Omental fat pad (tissue), 4 donors: Measurements from ENCODE around the gene DGKB. TPM values are rescaled to one million over a fixed set of nuclear protein-coding genes. Genes with fewer than 3 reads are reported as not detected.

Source experiments
- ATAC-seq: fragments of 150-250 bp; one replicate; pipeline ENCODE4 v1.9.1; 2016; ENCODE audit warnings: mild to moderate bottlenecking, moderate library complexity; ENCODE audit not compliant: low FRiP score
- DNase-seq: peaks from one replicate; pipeline ENCODE4 v3.0.0-alpha.2; 2019; ENCODE audit warnings: low spot score
- total RNA-seq, 4 donors: library from RNA; depleted of rRNA; stranded (reverse); fragments of >200 nt; gene quantifications; one replicate each; pipeline ENCODE4 v1.1.0, GENCODE V29; 2016
- TF ChIP-seq, protein P1 (sequence below), 3 donors: fragments of 450-650 bp; IDR thresholded peaks; one replicate each; pipeline ENCODE4 v1.5.1; 2016 to 2017; ENCODE audit warnings: antibody characterized with exemption in 3 of 3, mild to moderate bottlenecking in 3 of 3, moderate library complexity in 2 of 3

DGKB gene
- 1 to 10 TPM in 1 of 4 donors, under 1 TPM in 1, not detected in 2; 0.12 to 2.8 TPM for total RNA-seq

DNA sequence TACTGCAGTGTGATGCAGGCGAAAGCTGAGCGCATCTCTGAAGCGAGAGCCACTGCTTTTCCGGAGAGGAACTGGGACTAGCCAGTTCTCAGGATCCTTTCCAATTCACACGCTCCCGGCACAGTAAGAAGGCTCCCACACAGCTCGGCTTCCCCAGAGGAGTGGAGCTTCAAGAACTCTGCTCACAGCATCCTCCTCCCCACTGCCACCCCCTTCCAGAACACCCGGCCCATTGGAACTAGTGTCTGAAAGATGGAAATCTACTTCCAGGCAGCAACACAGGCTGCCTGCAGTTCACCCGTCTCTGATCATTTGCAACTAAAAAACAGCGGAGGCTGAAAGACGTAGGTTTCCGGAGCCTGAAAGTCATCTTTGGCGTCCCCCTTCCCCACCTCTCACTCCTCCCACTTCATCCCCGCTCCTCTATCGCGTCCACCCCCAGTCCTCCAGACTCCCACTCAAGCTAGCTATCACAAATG is at the start of gene DGKB:
Gene DGKB (minus strand): TSS at position 163 of the 479 bp plus-strand sequence.
- no peak for DNase-seq

DNA sequence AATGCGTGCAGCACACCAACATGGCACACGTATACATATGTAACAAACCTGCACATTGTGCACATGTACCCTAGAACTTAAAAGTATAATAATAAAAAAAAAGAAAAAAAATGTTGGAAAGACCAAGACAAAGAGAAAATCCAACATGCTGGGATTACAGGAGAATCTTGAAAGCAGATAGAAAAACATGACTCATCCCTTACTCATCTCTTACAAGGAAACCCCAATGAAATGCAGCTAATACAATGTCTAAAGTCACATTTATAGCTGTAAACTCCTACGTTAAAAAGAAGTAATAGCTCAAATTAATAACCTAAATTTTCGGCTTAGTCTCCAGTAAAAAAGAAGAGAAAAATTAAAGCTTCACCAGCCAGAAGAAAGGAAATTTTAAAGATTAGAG is 47.5 kb upstream of the DGKB start:
- DNase-seq (no peak), ATAC-seq (no peak)
- TF ChIP-seq, protein P1, sequence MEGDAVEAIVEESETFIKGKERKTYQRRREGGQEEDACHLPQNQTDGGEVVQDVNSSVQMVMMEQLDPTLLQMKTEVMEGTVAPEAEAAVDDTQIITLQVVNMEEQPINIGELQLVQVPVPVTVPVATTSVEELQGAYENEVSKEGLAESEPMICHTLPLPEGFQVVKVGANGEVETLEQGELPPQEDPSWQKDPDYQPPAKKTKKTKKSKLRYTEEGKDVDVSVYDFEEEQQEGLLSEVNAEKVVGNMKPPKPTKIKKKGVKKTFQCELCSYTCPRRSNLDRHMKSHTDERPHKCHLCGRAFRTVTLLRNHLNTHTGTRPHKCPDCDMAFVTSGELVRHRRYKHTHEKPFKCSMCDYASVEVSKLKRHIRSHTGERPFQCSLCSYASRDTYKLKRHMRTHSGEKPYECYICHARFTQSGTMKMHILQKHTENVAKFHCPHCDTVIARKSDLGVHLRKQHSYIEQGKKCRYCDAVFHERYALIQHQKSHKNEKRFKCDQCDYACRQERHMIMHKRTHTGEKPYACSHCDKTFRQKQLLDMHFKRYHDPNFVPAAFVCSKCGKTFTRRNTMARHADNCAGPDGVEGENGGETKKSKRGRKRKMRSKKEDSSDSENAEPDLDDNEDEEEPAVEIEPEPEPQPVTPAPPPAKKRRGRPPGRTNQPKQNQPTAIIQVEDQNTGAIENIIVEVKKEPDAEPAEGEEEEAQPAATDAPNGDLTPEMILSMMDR (IDR thresholded peaks at IDR 0.05) = no peak

More for the DNA sequence above, at the start of gene DGKB:
- TF ChIP-seq, protein P1 (IDR thresholded peaks at IDR 0.05) = no peak
- ATAC-seq = no peak

DNA sequence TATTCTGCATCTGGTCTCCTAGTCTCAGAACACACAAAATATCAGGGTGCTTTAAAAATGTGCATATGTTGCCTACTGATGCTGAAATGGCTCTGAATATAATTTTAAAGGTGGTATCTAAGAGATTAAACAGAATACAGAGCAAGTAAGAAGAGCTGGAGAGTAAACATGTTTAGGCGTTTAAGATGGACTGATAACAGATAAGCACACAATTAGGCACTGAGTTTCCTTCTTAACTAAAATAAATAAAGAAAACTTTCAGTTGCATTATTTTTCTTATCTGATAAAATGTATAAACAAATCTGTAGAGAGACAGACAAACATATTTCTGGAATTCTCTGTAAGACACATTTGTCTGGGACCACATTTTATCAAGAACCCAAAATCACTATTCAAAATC is 35.6 kb upstream of the DGKB start:
- no peak for DNase-seq
- TF ChIP-seq, protein P1 (IDR thresholded peaks at IDR 0.05) = no peak
- ATAC-seq = no peak

DNA sequence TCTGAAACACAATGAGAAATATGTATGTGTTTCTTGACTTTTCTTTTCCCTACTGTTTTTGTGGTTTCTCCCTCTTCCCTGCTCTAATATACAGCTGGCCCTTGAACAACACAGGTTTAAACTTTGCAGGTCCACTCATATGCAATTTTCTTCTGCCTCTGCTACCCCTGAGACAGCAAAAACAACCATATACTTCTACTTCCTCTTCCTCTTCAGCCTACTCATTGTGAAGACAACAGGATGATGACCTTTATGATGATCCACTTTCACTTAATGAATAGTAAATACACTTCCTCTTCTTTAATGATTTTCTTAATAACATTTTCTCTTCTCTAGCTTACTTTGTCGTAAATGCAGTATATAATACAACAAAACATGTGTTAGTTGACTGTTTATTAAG is 35.0 kb upstream of the DGKB start:
- TF ChIP-seq, protein P1 (IDR thresholded peaks at IDR 0.05) = no peak
- ATAC-seq (no peak), DNase-seq (no peak)

DNA sequence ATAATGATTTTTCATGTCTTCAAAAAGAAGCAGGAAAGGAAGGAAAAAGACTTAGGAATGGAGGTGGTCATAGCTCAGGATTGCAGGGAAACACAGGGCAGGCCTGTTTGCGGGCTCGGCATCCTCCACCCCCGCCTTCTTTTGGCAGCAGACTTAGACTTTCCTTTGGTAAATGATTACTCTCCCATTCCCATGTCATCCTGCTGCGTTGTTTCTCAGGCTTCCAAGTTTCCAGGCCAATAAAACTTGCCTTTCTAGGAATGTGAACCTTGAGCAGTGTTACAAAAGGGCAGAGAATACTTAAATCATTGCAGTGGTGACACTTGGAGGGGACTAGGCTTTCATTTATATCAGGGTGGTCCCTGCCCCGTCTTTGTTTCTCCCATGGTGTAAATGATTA is 34.0 kb upstream of the DGKB start:
- DNase-seq = no peak
- no peak for ATAC-seq
- TF ChIP-seq, protein P1 (IDR thresholded peaks at IDR 0.05) = no peak

DNA sequence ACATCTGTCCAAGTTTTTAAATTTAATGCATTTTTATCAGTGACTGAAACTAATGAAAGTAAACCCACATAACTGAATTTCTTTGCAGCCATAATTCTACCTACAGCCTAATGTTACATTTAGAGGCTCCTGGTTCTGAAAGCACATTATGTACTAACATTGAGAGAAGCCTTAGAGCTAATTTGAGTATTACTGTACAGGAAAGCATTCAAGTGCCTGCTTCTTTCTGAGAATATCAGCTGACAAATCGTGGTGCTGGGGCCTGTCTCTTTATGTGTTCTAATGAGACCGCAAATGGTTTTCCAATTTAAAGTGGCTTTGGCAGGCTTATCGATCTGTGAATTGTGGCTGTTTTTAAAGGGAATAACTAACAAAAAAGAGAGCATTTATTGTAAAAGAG is 32.3 kb upstream of the DGKB start:
- TF ChIP-seq, protein P1 (IDR thresholded peaks at IDR 0.05) = no peak
- DNase-seq (no peak), ATAC-seq (no peak)

DNA sequence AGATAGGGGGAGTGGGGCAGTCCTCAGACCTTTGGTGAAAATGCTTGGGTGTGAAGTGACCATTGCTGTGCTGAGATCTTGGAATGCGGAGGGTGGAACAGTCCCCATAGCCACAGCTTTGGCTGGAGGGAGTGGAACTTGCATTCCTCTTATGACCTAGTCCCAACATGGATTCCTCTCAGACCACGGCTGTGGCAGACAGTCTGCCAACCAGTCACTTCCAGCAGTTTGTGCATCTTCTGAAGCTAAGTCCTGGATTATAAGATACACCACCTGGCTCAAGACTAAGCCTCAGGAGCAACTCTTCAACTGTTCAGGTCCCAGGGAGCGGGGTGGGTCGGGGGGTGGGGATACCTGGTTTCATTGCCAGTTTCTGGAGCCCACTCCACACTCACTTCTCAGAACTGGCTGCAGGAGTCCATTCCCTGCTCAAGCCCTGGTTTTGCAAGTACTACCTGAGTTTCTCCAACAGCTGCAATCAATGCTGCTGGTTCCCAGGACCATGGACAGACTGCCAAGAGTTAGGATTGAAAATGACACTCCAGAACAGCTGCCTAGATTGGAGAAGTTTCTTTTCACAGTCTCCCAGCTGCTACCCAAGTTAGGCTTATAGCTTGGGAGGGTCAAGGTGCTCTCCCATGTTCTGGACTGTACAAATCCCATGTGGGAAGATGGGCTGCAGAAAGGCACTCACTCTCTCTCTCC is 29.1 kb upstream of the DGKB start:
- DNase-seq = no peak
- ATAC-seq = no peak
- TF ChIP-seq, protein P1 (IDR thresholded peaks at IDR 0.05) = no peak
